IPS DF 6.9 (cell line): ENCODE measurements around the gene PLK5.

Experiments
- DNase-seq: peaks from one replicate; pipeline ENCODE4 v3.0.0-alpha.2; 2013; ENCODE audit warnings: low read depth, low spot score
- H3K27ac ChIP-seq: one replicate; pipeline ENCODE4 v1.5.1; 2013; ENCODE audit warnings: low read length, control low read depth
- H3K27me3 ChIP-seq: 2 replicates; pipeline ENCODE4 v1.6.1; 2013; ENCODE audit warnings: mild to moderate bottlenecking, low read length; ENCODE audit not compliant: control insufficient read depth, insufficient read depth
- H3K36me3 ChIP-seq: 2 replicates; pipeline ENCODE4 v1.6.1; 2013; ENCODE audit warnings: low read length; ENCODE audit not compliant: control insufficient read depth, insufficient read depth
- H3K4me1 ChIP-seq: 2 replicates; pipeline ENCODE4 v1.6.1; 2013; ENCODE audit warnings: low read length; ENCODE audit not compliant: control insufficient read depth, insufficient read depth
- H3K4me3 ChIP-seq: 2 replicates; pipeline ENCODE4 v1.5.1; 2013; ENCODE audit warnings: mild to moderate bottlenecking, low read length
- H3K9me3 ChIP-seq: 2 replicates; pipeline ENCODE4 v1.6.1; 2013; ENCODE audit warnings: low read length, inconsistent platforms; ENCODE audit not compliant: control insufficient read depth, insufficient read depth
- WGBS: extraction: QIAGEN DNeasy Blood & Tissue Kit; methylation state at CpG from one replicate; pipeline ENCODE4 v1.1.7; 2013; ENCODE audit warnings: mixed read lengths, missing lambda C conversion rate; ENCODE audit not compliant: insufficient read length, insufficient coverage; 5-methylcytosine and 5-hydroxymethylcytosine counted together

Gene PLK5

DNA sequence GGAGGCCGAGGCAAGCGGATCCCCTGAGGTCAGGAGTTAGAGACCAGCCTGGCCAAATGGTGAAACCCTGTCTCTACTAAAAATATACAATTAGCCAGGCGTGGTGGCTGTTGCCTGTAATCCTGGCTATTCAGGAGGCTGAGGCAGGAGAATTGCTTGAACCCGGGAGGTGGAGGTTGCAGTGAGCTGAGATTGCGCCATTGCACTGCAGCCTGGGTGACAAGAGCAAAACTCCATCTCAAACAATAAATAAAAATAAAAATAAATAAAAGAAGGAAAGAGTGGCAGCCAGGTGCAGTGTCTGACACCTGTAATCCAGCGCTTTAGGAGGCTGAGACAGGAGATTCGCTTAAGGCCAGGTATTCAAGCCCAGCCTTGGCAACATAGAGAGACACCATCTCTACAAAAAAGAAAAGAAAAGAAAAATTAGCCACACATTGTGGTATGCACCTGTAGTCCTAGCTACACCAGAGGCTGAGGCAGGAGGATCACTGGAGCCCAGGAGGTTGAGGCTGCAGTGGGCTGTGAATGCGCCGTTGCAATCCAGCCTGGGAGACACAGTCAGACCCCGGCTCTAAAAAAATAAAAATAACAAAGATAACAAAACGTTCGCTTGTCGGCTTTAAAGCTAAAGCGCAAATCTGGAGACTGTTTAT, 21.3 kb upstream of the PLK5 start:
- Histone ChIP-seq H3K9me3 (no peaks in the 10 kb centered on the region), H3K4me1 (peaks cover 3% of the 10 kb centered on the region; the same call in 1 of the 2 replicates)

GRCh38 chr19:1503089-1503924, 20.6 kb upstream of the PLK5 start:
- H3K9me3 ChIP-seq = no peaks in the 10 kb centered on the region
- peaks cover 3% of the 10 kb centered on the region for H3K4me1 ChIP-seq
- WGBS = no CpG with 5 or more reads among the region's 49 CpGs
- no peak overlapping the region for H3K27ac ChIP-seq
- peak overlapping the region; percentile 11; the same call in 1 of the 2 replicates for H3K4me3 ChIP-seq
- no peaks in the 10 kb centered on the region for H3K36me3 ChIP-seq
- H3K27me3 ChIP-seq = no peaks in the 10 kb centered on the region
- DNase-seq = no peak

More for the DNA sequence above, 21.3 kb upstream of the PLK5 start:
- no CpG with 5 or more reads among the region's 14 CpGs for WGBS
- no peak overlapping the region for H3K4me3 ChIP-seq
- no peaks in the 10 kb centered on the region for H3K27me3 ChIP-seq
- no peak overlapping the region for H3K27ac ChIP-seq
- no peaks in the 10 kb centered on the region for H3K36me3 ChIP-seq
- no peak for DNase-seq

DNA sequence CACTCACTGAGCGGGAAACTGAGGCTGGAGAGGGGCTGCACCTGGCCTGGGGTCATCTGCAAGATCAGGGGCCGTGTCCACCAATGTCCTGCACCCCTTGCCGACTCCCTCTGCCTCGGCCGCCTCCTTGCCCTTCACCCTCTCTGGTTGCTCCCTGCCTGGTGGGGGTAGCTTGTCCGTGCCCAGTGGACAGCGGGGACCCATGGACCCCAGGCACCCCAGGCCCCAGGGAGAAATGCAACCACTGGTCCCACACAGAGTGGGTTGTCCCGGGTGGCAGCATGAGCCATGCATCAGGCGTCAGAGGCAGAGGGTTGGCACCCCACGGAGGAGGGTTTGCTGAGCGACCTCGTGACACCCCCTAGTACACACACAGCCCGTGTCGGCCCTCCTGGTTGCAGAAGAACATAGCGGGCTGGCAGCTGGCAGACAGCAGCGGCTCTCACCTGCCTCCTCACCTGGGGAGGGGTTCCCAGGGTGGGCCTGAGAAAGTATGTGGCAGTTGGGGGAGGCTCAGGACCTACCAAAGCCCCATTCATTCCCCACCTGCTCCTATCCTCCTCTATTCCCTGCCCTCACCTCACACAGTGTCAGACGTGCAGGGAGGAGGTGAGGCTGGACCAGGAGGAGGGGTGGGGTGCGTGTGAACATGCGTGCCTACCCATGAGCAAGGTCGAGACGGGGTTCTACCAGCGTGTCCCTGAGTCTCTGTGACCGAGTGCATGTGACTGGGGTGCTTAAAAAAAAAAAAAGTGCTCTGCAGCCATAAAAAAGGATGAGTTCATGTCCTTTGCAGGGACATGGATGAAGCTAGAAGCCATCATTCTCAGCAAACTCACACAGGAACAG, 19.7 kb upstream of the PLK5 start:
- no peaks in the 10 kb centered on the region for H3K27me3 ChIP-seq
- H3K4me1 ChIP-seq = peaks cover 6% of the 10 kb centered on the region
- H3K27ac ChIP-seq = no peak overlapping the region
- no CpG with 5 or more reads among the region's 23 CpGs for WGBS
- no peaks in the 10 kb centered on the region for H3K36me3 ChIP-seq
- DNase-seq = no peak
- H3K4me3 ChIP-seq = no peak overlapping the region
- H3K9me3 ChIP-seq = no peaks in the 10 kb centered on the region

GRCh38 chr19:1505012-1505411, 18.9 kb upstream of the PLK5 start:
- Histone ChIP-seq H3K27ac (no peak overlapping the region), H3K27me3 (no peaks in the 10 kb centered on the region), H3K36me3 (no peaks in the 10 kb centered on the region), H3K9me3 (no peaks in the 10 kb centered on the region), H3K4me3 (no peak overlapping the region), H3K4me1 (peaks cover 6% of the 10 kb centered on the region)
- DNase-seq = no peak
- no CpG with 5 or more reads among the region's 8 CpGs for WGBS

GRCh38 chr19:1505991-1506881, 17.6 kb upstream of the PLK5 start:
- no peaks in the 10 kb centered on the region for H3K27me3 ChIP-seq
- H3K36me3 ChIP-seq = no peaks in the 10 kb centered on the region
- no peak for DNase-seq
- no peaks in the 10 kb centered on the region for H3K9me3 ChIP-seq
- H3K4me3 ChIP-seq = no peak overlapping the region
- WGBS = no CpG with 5 or more reads among the region's 45 CpGs
- H3K4me1 ChIP-seq = peaks cover 6% of the 10 kb centered on the region
- no peak overlapping the region for H3K27ac ChIP-seq

DNA sequence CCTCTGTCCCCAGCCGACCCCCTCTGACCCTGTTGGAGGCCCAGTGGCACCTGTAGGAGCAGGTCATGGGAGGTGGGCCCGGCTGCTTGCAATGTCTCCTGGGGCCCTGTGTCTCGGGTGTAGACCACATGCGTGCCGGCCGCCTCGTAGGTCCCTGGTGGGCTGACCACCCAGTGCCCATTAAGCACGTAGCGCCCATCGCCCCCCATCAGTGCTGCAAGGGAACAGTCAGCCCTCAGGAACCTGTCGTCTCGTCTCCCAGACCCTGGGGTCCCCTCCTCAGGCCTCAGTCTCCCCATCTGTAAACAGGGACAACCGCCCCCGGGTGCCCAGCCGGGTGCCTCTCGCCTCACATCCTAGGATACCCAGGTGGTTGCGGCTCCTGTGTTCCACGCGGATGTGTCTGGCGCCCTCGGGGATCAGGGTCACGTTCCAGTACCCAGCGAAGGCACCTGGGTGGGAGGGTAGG, 16.7 kb upstream of the PLK5 start:
- WGBS = no CpG with 5 or more reads among the region's 23 CpGs
- Histone ChIP-seq H3K4me1 (peaks cover 6% of the 10 kb centered on the region), H3K27ac (no peak overlapping the region), H3K4me3 (no peak overlapping the region), H3K9me3 (no peaks in the 10 kb centered on the region), H3K27me3 (no peaks in the 10 kb centered on the region), H3K36me3 (no peaks in the 10 kb centered on the region)
- DNase-seq = no peak

- no peaks in the 10 kb centered on the region for H3K9me3 ChIP-seq
- H3K4me3 ChIP-seq = peak overlapping the region; percentile 65
- H3K4me1 ChIP-seq = peaks cover 6% of the 10 kb centered on the region
- peak; percentile 87 for DNase-seq
- WGBS = no CpG with 5 or more reads among the region's 46 CpGs
- no peaks in the 10 kb centered on the region for H3K36me3 ChIP-seq
- no peaks in the 10 kb centered on the region for H3K27me3 ChIP-seq
- H3K27ac ChIP-seq = no peak overlapping the region
Observed at GRCh38 chr19:1507763-1508506, 15.9 kb upstream of the PLK5 start.

DNA sequence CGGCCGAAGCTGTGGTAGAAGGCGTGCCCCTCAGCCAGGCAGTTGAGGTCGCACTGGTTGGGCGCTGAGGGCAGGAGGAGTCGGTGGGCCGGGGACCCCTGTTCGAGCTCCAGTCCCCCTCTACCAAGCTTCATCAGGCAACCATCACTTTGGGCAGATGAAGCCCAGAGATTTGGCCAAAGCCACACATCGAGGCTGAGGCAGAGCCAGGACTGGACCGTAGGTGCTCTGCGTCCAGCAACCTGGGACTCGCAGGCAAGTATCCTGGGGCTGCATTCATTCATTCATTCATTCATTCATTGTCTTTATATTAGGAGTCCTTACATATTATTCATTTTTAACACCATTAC, 15.4 kb upstream of the PLK5 start:
- Histone ChIP-seq H3K27ac (no peak overlapping the region), H3K36me3 (no peaks in the 10 kb centered on the region), H3K27me3 (no peaks in the 10 kb centered on the region), H3K9me3 (no peaks in the 10 kb centered on the region), H3K4me1 (peaks cover 3% of the 10 kb centered on the region), H3K4me3 (peak overlapping the region; percentile 26)
- DNase-seq = no peak
- no CpG with 5 or more reads among the region's 12 CpGs for WGBS

GRCh38 chr19:1509602-1510441, 14.1 kb upstream of the PLK5 start:
- no peak for DNase-seq
- Histone ChIP-seq H3K4me1 (peaks cover 3% of the 10 kb centered on the region), H3K36me3 (no peaks in the 10 kb centered on the region), H3K27me3 (no peaks in the 10 kb centered on the region), H3K9me3 (no peaks in the 10 kb centered on the region), H3K4me3 (no peak overlapping the region), H3K27ac (no peak overlapping the region)
- no CpG with 5 or more reads among the region's 11 CpGs for WGBS
